Measurements from ENCODE around the gene RNF6. TPM values are rescaled to one million over a fixed set of nuclear protein-coding genes. Genes with fewer than 3 reads are reported as not detected.

RNF6 gene
- polyA plus RNA-seq, 1 donor from 2014 or later = 15.8 TPM

DNA sequence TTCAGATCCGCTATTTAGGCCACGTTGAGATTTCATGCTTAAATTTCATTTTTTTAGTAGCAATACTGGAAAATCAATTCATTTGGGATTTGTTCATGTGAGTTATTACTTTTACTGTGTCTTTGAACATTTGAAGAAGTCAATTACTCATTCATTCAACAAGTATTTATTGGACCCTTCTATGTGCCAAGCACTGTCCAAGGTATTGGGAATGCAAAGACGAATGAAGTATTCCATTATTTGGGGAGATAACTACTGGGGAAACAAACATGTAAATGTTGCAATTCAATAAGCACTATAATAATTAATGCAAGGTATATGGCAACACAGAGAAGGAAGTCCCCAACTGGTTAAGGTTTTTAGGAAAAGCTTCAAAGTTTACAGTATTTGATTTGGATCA, 37.5 kb upstream of the RNF6 start:
- TF ChIP-seq EZH2 (IDR thresholded peaks at IDR 0.05; ENCODE audit: borderline replicate concordance, insufficient read depth, low read length, poor library complexity, severe bottlenecking) (no peak), EP300 (conservative IDR thresholded peaks at IDR 0.05; ENCODE audit: poor library complexity, severe bottlenecking) (no peak), RAD21 (conservative IDR thresholded peaks at IDR 0.05) (no peak), TAF1 (IDR thresholded peaks at IDR 0.05; ENCODE audit: low read depth) (no peak), MXI1 (conservative IDR thresholded peaks at IDR 0.05; ENCODE audit: poor library complexity, severe bottlenecking) (no peak), POLR2AphosphoS5 (IDR thresholded peaks at IDR 0.05) (no peak), SMC3 (conservative IDR thresholded peaks at IDR 0.05; ENCODE audit: poor library complexity) (no peak)
- TF ChIP-seq, protein P1, sequence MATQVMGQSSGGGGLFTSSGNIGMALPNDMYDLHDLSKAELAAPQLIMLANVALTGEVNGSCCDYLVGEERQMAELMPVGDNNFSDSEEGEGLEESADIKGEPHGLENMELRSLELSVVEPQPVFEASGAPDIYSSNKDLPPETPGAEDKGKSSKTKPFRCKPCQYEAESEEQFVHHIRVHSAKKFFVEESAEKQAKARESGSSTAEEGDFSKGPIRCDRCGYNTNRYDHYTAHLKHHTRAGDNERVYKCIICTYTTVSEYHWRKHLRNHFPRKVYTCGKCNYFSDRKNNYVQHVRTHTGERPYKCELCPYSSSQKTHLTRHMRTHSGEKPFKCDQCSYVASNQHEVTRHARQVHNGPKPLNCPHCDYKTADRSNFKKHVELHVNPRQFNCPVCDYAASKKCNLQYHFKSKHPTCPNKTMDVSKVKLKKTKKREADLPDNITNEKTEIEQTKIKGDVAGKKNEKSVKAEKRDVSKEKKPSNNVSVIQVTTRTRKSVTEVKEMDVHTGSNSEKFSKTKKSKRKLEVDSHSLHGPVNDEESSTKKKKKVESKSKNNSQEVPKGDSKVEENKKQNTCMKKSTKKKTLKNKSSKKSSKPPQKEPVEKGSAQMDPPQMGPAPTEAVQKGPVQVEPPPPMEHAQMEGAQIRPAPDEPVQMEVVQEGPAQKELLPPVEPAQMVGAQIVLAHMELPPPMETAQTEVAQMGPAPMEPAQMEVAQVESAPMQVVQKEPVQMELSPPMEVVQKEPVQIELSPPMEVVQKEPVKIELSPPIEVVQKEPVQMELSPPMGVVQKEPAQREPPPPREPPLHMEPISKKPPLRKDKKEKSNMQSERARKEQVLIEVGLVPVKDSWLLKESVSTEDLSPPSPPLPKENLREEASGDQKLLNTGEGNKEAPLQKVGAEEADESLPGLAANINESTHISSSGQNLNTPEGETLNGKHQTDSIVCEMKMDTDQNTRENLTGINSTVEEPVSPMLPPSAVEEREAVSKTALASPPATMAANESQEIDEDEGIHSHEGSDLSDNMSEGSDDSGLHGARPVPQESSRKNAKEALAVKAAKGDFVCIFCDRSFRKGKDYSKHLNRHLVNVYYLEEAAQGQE (IDR thresholded peaks at IDR 0.05; ENCODE audit: borderline replicate concordance) = no peak
- TF ChIP-seq, protein P2, sequence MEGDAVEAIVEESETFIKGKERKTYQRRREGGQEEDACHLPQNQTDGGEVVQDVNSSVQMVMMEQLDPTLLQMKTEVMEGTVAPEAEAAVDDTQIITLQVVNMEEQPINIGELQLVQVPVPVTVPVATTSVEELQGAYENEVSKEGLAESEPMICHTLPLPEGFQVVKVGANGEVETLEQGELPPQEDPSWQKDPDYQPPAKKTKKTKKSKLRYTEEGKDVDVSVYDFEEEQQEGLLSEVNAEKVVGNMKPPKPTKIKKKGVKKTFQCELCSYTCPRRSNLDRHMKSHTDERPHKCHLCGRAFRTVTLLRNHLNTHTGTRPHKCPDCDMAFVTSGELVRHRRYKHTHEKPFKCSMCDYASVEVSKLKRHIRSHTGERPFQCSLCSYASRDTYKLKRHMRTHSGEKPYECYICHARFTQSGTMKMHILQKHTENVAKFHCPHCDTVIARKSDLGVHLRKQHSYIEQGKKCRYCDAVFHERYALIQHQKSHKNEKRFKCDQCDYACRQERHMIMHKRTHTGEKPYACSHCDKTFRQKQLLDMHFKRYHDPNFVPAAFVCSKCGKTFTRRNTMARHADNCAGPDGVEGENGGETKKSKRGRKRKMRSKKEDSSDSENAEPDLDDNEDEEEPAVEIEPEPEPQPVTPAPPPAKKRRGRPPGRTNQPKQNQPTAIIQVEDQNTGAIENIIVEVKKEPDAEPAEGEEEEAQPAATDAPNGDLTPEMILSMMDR (IDR thresholded peaks at IDR 0.05; ENCODE audit: poor library complexity, severe bottlenecking) = no peak

DNA sequence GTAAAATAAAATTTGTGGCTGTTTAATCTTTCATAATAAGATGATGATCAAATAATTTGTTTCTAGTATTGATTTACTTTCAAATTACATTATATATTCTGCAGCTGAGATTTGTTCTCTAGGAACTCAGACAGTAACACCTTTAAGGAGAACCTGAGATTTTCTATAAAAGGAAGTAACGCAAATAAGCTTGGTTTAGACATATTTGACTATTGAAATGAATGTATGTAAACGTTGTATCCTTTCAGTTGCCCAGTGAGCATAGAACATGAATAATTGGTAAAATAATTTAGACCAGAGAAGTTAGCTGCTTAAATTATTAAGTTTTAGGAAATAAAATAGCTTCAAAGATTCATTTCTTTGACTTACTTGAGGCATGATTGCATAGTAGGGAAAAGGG, 34.9 kb upstream of the RNF6 start:
- Histone ChIP-seq H3K27ac (ENCODE audit: low read length) (no peak overlapping the region), H2AFZ (ENCODE audit: low read depth, low read length) (no peak overlapping the region), H3F3A (ENCODE audit: insufficient read depth, low read length, poor library complexity, severe bottlenecking) (no peaks in the 10 kb centered on the region), H3K4me2 (ENCODE audit: low read length) (peak overlapping the region; percentile 97), H3K9ac (ENCODE audit: low read length) (peak overlapping the region; percentile 6), H4K20me1 (ENCODE audit: insufficient read depth) (no peaks in the 10 kb centered on the region), H3K36me3 (ENCODE audit: insufficient read depth, low read length) (no peaks in the 10 kb centered on the region), H3K4me3 (ENCODE audit: low read length) (peak overlapping the region; percentile 73), H3K9me3 (ENCODE audit: low read length) (no peaks in the 10 kb centered on the region), H3K79me2 (replicated peaks; ENCODE audit: insufficient read depth, low read length) (peaks cover 68% of the 10 kb centered on the region), H3K27me3 (ENCODE audit: insufficient read depth, low read depth, low read length) (no peaks in the 10 kb centered on the region), H3K9me2 (ENCODE audit: insufficient read depth, low read length) (no peaks in the 10 kb centered on the region)
- TF ChIP-seq POLR2AphosphoS5 (IDR thresholded peaks at IDR 0.05) (no peak), SMC3 (conservative IDR thresholded peaks at IDR 0.05; ENCODE audit: poor library complexity) (no peak), MXI1 (conservative IDR thresholded peaks at IDR 0.05; ENCODE audit: poor library complexity, severe bottlenecking) (no peak), TAF1 (IDR thresholded peaks at IDR 0.05; ENCODE audit: low read depth) (no peak), EZH2 (IDR thresholded peaks at IDR 0.05; ENCODE audit: borderline replicate concordance, insufficient read depth, low read length, poor library complexity, severe bottlenecking) (no peak), RAD21 (conservative IDR thresholded peaks at IDR 0.05) (no peak), EP300 (conservative IDR thresholded peaks at IDR 0.05; ENCODE audit: poor library complexity, severe bottlenecking) (no peak)
- TF ChIP-seq, protein P2 (IDR thresholded peaks at IDR 0.05; ENCODE audit: poor library complexity, severe bottlenecking) = no peak
- TF ChIP-seq, protein P1 (IDR thresholded peaks at IDR 0.05; ENCODE audit: borderline replicate concordance) = no peak

More for the DNA sequence above, 37.5 kb upstream of the RNF6 start:
- no peaks in the 10 kb centered on the region for H3K36me3 ChIP-seq (ENCODE audit: insufficient read depth, low read length)
- no peak overlapping the region for H3K9ac ChIP-seq (ENCODE audit: low read length)
- no peaks in the 10 kb centered on the region for H3K27me3 ChIP-seq (ENCODE audit: insufficient read depth, low read depth, low read length)
- no peak overlapping the region for H3K27ac ChIP-seq (ENCODE audit: low read length)
- H3F3A ChIP-seq (ENCODE audit: insufficient read depth, low read length, poor library complexity, severe bottlenecking) = no peaks in the 10 kb centered on the region
- H3K9me2 ChIP-seq (ENCODE audit: insufficient read depth, low read length) = no peaks in the 10 kb centered on the region
- no peak overlapping the region for H3K4me3 ChIP-seq (ENCODE audit: low read length)
- H3K79me2 ChIP-seq (replicated peaks; ENCODE audit: insufficient read depth, low read length) = peaks cover 77% of the 10 kb centered on the region
- H2AFZ ChIP-seq (ENCODE audit: low read depth, low read length) = no peak overlapping the region
- no peak overlapping the region for H3K4me2 ChIP-seq (ENCODE audit: low read length)
- H4K20me1 ChIP-seq (ENCODE audit: insufficient read depth) = no peaks in the 10 kb centered on the region
- no peaks in the 10 kb centered on the region for H3K9me3 ChIP-seq (ENCODE audit: low read length)

All from neural cell (in vitro differentiated cells).